ENCODE results near the gene CENPT. TPM values are rescaled to one million over a fixed set of nuclear protein-coding genes. Genes with fewer than 3 reads are reported as not detected.

Gene CENPT
- total RNA-seq, 1 donor from 2014 or later: 10.3 TPM

- DNase-seq (ENCODE audit: low read depth) (peak; percentile 69), FAIRE-seq (no peak)
- Histone ChIP-seq H3K36me3 (ENCODE audit: control insufficient read depth, insufficient read depth, low read length) (peaks cover 3% of the 10 kb centered on the region), H3K27me3 (ENCODE audit: control insufficient read depth, insufficient read depth, low read length) (no peaks in the 10 kb centered on the region), H3K4me3 (ENCODE audit: low read depth, low read length) (no peak overlapping the region)
- TF ChIP-seq CTCF (IDR thresholded peaks at IDR 0.05; ENCODE audit: insufficient read depth, low read length, severe bottlenecking): peak; percentile 16
Measured at GRCh38 chr16:67844497-67844896, 3.0 kb downstream of the CENPT start.

- Histone ChIP-seq H3K27me3 (ENCODE audit: control insufficient read depth, insufficient read depth, low read length) (no peaks in the 10 kb centered on the region), H3K4me3 (ENCODE audit: low read depth, low read length) (peak overlapping the region; percentile 75), H3K36me3 (ENCODE audit: control insufficient read depth, insufficient read depth, low read length) (peaks cover 3% of the 10 kb centered on the region)
- DNase-seq (ENCODE audit: low read depth) (no peak), FAIRE-seq (no peak)
- no peak for TF ChIP-seq CTCF (IDR thresholded peaks at IDR 0.05; ENCODE audit: insufficient read depth, low read length, severe bottlenecking)
Measured at GRCh38 chr16:67843343-67843765, 4.1 kb downstream of the CENPT start.

- peaks cover 3% of the 10 kb centered on the region for H3K36me3 ChIP-seq (ENCODE audit: control insufficient read depth, insufficient read depth, low read length)
- TF ChIP-seq CTCF (IDR thresholded peaks at IDR 0.05; ENCODE audit: insufficient read depth, low read length, severe bottlenecking): peak; percentile 50
- DNase-seq (ENCODE audit: low read depth) (no peak), FAIRE-seq (no peak)
- no peaks in the 10 kb centered on the region for H3K27me3 ChIP-seq (ENCODE audit: control insufficient read depth, insufficient read depth, low read length)
- peak overlapping the region; percentile 75 for H3K4me3 ChIP-seq (ENCODE audit: low read depth, low read length)
Measured at GRCh38 chr16:67842509-67843342, 4.8 kb downstream of the CENPT start.

GRCh38 chr16:67841816-67842508, 5.5 kb downstream of the CENPT start, which contains the start of gene THAP11:
Gene THAP11, plus strand, starts transcription at chr16:67842320. Its CDS starts 235 bp downstream, at chr16:67842555.
- peak; percentile 93 for TF ChIP-seq CTCF (IDR thresholded peaks at IDR 0.05; ENCODE audit: insufficient read depth, low read length, severe bottlenecking)
- peak; percentile 83 for DNase-seq (ENCODE audit: low read depth)
- Histone ChIP-seq H3K27me3 (ENCODE audit: control insufficient read depth, insufficient read depth, low read length) (no peaks in the 10 kb centered on the region), H3K36me3 (ENCODE audit: control insufficient read depth, insufficient read depth, low read length) (peaks cover 3% of the 10 kb centered on the region), H3K4me3 (ENCODE audit: low read depth, low read length) (peak within 1 kb of the TSS; percentile 75)
- no peak for FAIRE-seq

- no peak for TF ChIP-seq CTCF (IDR thresholded peaks at IDR 0.05; ENCODE audit: insufficient read depth, low read length, severe bottlenecking)
- no peak for FAIRE-seq
- peak overlapping the region; percentile 75 for H3K4me3 ChIP-seq (ENCODE audit: low read depth, low read length)
- peaks cover 3% of the 10 kb centered on the region for H3K36me3 ChIP-seq (ENCODE audit: control insufficient read depth, insufficient read depth, low read length)
- DNase-seq (ENCODE audit: low read depth): no peak
- H3K27me3 ChIP-seq (ENCODE audit: control insufficient read depth, insufficient read depth, low read length): no peaks in the 10 kb centered on the region
Measured at GRCh38 chr16:67841198-67841815, 6.2 kb downstream of the CENPT start.

All from bronchial epithelial cell (primary cell).